GM23338 (cell line): ENCODE results near the gene TPP1. TPM values are rescaled to one million over a fixed set of nuclear protein-coding genes. Genes with fewer than 3 reads are reported as not detected.
A peak's percentile ranks its signal among the peaks of the same experiment; 100 is the strongest.

Experiments used
- ATAC-seq: fragments of 200-7000 bp; cut with Tn5 transposase; 3 replicates; pipeline ENCODE4 v1.9.1; 2020
- DNase-seq: peaks from one replicate; pipeline ENCODE4 v3.0.0-alpha.2; 2015; ENCODE audit warnings: low spot score
- H2AFZ ChIP-seq: fragments of 200-600 bp; sonication (generic); 2 replicates; pipeline ENCODE4 v1.8.0; 2016; ENCODE audit warnings: antibody characterized with exemption, mild to moderate bottlenecking, moderate library complexity
- H3F3A ChIP-seq: fragments of 200-600 bp; sonication (generic); replicated peaks from 2 replicates; pipeline ENCODE4 v1.8.0; 2017; ENCODE audit warnings: antibody characterized with exemption, mixed run types, low read depth
- H3K27ac ChIP-seq: fragments of 200-600 bp; sonication (generic); 2 replicates; pipeline ENCODE4 v1.6.1; 2016; ENCODE audit warnings: low read depth
- H3K27me3 ChIP-seq: fragments of 200-600 bp; sonication (generic); 2 replicates; pipeline ENCODE4 v1.8.0; 2016; ENCODE audit warnings: mild to moderate bottlenecking, mixed run types, moderate library complexity; ENCODE audit not compliant: insufficient read depth
- H3K36me3 ChIP-seq: fragments of 200-600 bp; sonication (generic); 2 replicates; pipeline ENCODE4 v1.8.0; 2016; ENCODE audit warnings: mild to moderate bottlenecking; ENCODE audit not compliant: insufficient read depth
- H3K4me1 ChIP-seq: fragments of 200-600 bp; sonication (generic); 2 replicates; pipeline ENCODE4 v1.8.0; 2016; ENCODE audit warnings: mild to moderate bottlenecking, moderate library complexity; ENCODE audit not compliant: insufficient read depth
- H3K4me2 ChIP-seq: fragments of 200-600 bp; sonication (generic); 2 replicates; pipeline ENCODE4 v1.7.1; 2017; ENCODE audit warnings: mixed run types
- H3K4me3 ChIP-seq: fragments of 200-600 bp; sonication (generic); 2 replicates; pipeline ENCODE4 v1.6.1; 2016; ENCODE audit warnings: mixed run types
- H3K79me2 ChIP-seq: fragments of 200-600 bp; sonication (generic); replicated peaks from 2 replicates; pipeline ENCODE4 v1.8.0; 2017; ENCODE audit warnings: mild to moderate bottlenecking; ENCODE audit not compliant: insufficient read depth
- H3K9me2 ChIP-seq: fragments of 200-600 bp; sonication (generic); 2 replicates; pipeline ENCODE4 v1.8.0; 2017; ENCODE audit not compliant: insufficient read depth
- H4K20me1 ChIP-seq: fragments of 200-600 bp; sonication (generic); replicated peaks from 2 replicates; pipeline ENCODE4 v1.8.0; 2017; ENCODE audit warnings: mild to moderate bottlenecking; ENCODE audit not compliant: insufficient read depth
- H3K27ac Mint-ChIP-seq: 2 replicates; pipeline ENCODE4 v1.8.0; 2020; ENCODE audit warnings: inconsistent platforms, mild to moderate bottlenecking, moderate library complexity, mixed read lengths
- H3K27me3 Mint-ChIP-seq: 3 replicates; pipeline ENCODE4 v1.8.0; 2022; ENCODE audit warnings: low read depth, mild to moderate bottlenecking, moderate library complexity, mixed read lengths, inconsistent platforms; ENCODE audit not compliant: insufficient read depth, poor library complexity
- H3K36me3 Mint-ChIP-seq: 3 replicates; pipeline ENCODE4 v1.8.0; 2021; ENCODE audit warnings: low read depth, mild to moderate bottlenecking, inconsistent platforms, moderate library complexity, mixed read lengths
- H3K4me1 Mint-ChIP-seq: 3 replicates; pipeline ENCODE4 v1.8.0; 2020; ENCODE audit warnings: mild to moderate bottlenecking, inconsistent platforms, mixed read lengths
- H3K4me3 Mint-ChIP-seq: 3 replicates; pipeline ENCODE4 v1.8.0; 2021; ENCODE audit warnings: moderate library complexity, mild to moderate bottlenecking, inconsistent platforms, mixed read lengths
- H3K9me3 Mint-ChIP-seq: 3 replicates; pipeline ENCODE4 v1.8.0; 2020; ENCODE audit warnings: moderate library complexity, mild to moderate bottlenecking, inconsistent platforms, mixed read lengths
- CREB1 ChIP-seq: fragments of 250-450 bp; sonication (Bioruptor Pico); IDR thresholded peaks from 2 replicates; pipeline ENCODE4 v1.5.0; 2020; ENCODE audit warnings: low read depth, mild to moderate bottlenecking, moderate library complexity
- CTCF ChIP-seq, 2 experiments: fragments of 200-600 bp in 1 of 2; sonication (generic) in 1 of 2; conservative IDR thresholded peaks; 2 replicates each; pipeline versions ENCODE4 v1.5.1 to v1.6.1; 2016 to 2017; ENCODE audit warnings: antibody characterized with exemption in 2 of 2, low read depth in 2 of 2, mild to moderate bottlenecking in 2 of 2, moderate library complexity in 1 of 2
- EZH2 ChIP-seq: fragments of 200-600 bp; sonication (generic); IDR thresholded peaks from one replicate; pipeline ENCODE4 v1.8.0; 2017; ENCODE audit warnings: antibody characterized with exemption, mild to moderate bottlenecking, low read depth; ENCODE audit not compliant: unreplicated experiment
- NANOG ChIP-seq: IDR thresholded peaks from 2 replicates; pipeline ENCODE4 v1.6.1; 2016; ENCODE audit warnings: antibody characterized with exemption, borderline replicate concordance
- POLR2AphosphoS5 ChIP-seq: IDR thresholded peaks from 2 replicates; pipeline ENCODE4 v1.6.1; 2016; ENCODE audit warnings: antibody characterized with exemption, low read depth
- REST ChIP-seq: IDR thresholded peaks from one replicate; pipeline ENCODE4 v1.6.1; 2018; ENCODE audit warnings: antibody characterized with exemption; ENCODE audit not compliant: unreplicated experiment
- ZNF331 ChIP-seq: fragments of 250-450 bp; sonication (Bioruptor Pico); IDR thresholded peaks from 2 replicates; pipeline ENCODE4 v1.5.0; 2020; ENCODE audit warnings: low read depth, mild to moderate bottlenecking, moderate library complexity
- polyA plus RNA-seq: library from polyadenylated mRNA; unstranded; fragments of >200 nt; fragmentation: Nextera tagmentation; extraction: Ambion mirVana; gene quantifications from 2 replicates; pipeline ENCODE4 v1.2.1, GENCODE V29; 2016
- total RNA-seq: library from RNA; depleted of rRNA; stranded (reverse); fragments of >200 nt; shearing (Covaris generic); gene quantifications from 2 replicates; pipeline ENCODE4 v1.2.3, GENCODE V29; 2014
- TF ChIP-seq, protein P1 (sequence below): IDR thresholded peaks from 2 replicates; pipeline ENCODE4 v1.6.1; 2016; ENCODE audit warnings: antibody characterized with exemption

The TPP1 gene
- total and polyA plus RNA-seq, 2 experiments from 2014 or later: 21.7 to 49.7 TPM

DNA sequence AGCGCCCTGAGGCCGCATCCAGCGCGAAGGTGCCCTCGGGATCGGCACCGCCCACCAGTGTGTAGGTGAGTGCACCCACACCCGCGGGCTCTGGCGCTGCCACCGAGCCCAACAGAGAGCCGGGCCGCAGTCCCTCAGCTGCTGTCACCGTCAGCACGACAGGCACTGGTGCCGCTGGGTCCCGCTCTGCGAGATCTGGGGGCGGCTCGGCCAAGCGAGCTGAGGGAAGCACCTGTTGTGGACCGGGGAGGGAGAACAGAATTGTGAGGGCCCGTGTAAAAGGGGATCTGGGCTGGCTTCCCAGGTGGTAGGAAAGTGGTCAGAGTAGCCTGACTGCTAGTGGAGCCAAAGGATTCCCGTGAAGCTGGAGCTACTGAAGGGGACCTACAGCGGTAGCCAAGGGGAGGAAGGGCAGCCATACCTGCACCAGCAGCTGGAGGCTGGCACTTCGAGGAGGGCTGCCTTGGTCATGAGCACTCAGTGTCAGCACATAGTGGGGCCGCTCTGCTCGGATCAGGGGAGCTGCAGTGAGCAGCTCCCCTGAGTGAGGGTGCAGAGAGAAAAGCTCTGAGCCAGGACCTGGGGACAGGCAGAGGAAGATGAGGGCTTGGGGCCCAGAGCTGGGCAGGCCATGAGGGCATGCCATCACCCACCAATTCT, 11.5 kb upstream of the TPP1 start:
- no peaks in the 10 kb centered on the region for H3K79me2 ChIP-seq
- H3K27ac ChIP-seq: no peak overlapping the region
- no peaks in the 10 kb centered on the region for H3K36me3 ChIP-seq
- peak overlapping the region; percentile 94 for H2AFZ ChIP-seq
- no peaks in the 10 kb centered on the region for H4K20me1 ChIP-seq
- peaks cover 38% of the 10 kb centered on the region for H3K27me3 Mint-ChIP-seq
- H3F3A ChIP-seq: no peaks in the 10 kb centered on the region; the same call in 1 of the 2 replicates
- no peak for TF ChIP-seq CTCF (conservative IDR thresholded peaks at IDR 0.05; ENCODE audit: low read depth in 2 of 2)
- TF ChIP-seq, protein P1, sequence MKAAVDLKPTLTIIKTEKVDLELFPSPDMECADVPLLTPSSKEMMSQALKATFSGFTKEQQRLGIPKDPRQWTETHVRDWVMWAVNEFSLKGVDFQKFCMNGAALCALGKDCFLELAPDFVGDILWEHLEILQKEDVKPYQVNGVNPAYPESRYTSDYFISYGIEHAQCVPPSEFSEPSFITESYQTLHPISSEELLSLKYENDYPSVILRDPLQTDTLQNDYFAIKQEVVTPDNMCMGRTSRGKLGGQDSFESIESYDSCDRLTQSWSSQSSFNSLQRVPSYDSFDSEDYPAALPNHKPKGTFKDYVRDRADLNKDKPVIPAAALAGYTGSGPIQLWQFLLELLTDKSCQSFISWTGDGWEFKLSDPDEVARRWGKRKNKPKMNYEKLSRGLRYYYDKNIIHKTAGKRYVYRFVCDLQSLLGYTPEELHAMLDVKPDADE: no peak
- H3K4me2 ChIP-seq: peak overlapping the region; percentile 88
- no peaks in the 10 kb centered on the region; the same call in 2 of the 3 replicates for H3K9me3 Mint-ChIP-seq
- H3K36me3 Mint-ChIP-seq: peaks cover 10% of the 10 kb centered on the region; the same call in 2 of the 3 replicates
- H3K9me2 ChIP-seq: no peaks in the 10 kb centered on the region
- peak overlapping the region; percentile 76 for H3K4me3 Mint-ChIP-seq
- no peaks in the 10 kb centered on the region; the same call in 1 of the 2 replicates for H3K4me1 ChIP-seq
- H3K4me3 ChIP-seq: peak overlapping the region; percentile 69
- H3K27me3 ChIP-seq: peaks cover 40% of the 10 kb centered on the region
- DNase-seq (peak; percentile 45), ATAC-seq (peak; percentile 52)
- no peak overlapping the region for H3K27ac Mint-ChIP-seq
- peaks cover 9% of the 10 kb centered on the region for H3K4me1 Mint-ChIP-seq

DNA sequence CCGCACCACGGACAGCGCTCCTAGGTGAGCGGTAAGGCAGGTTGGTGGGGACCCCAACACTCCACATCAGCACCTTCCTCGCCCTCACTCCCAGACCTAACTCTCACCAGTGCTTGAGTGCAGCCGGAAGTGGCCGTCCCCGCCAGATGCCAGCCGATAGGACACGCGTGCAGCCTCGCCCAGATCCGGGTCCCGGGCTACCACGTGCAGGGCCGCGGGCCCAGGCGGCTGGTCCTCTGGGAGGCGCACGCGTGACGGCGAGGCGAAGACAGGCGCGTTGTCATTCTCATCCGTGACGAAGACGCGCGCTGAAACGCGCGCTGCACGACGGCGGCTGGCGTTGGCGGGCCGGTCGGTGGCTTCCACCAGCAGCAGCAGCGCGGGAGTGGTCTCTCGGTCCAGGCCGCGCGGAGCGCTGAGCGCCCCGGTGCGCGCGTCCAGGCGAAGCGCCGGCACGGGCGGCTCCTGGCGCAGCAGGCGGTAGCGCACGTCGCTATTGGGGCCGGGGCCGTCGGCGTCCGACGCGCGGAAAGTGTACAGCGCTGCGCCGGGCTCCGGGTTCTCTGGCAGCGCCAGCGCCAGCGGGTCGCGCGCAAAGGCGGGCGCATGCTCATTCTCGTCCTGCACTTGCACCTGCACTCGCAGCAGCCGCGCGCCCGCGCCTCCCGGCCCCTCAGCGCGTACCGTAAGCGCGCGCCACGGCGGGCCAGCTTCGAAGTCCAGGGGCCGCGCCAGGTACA, 10.8 kb upstream of the TPP1 start:
- H4K20me1 ChIP-seq: no peaks in the 10 kb centered on the region
- no peaks in the 10 kb centered on the region for H3K9me2 ChIP-seq
- no peaks in the 10 kb centered on the region; the same call in 2 of the 3 replicates for H3K9me3 Mint-ChIP-seq
- peak overlapping the region; percentile 94 for H2AFZ ChIP-seq
- peaks cover 10% of the 10 kb centered on the region for H3K36me3 Mint-ChIP-seq
- H3K4me1 Mint-ChIP-seq: peaks cover 9% of the 10 kb centered on the region
- TF ChIP-seq REST (peak; percentile 73), CTCF (conservative IDR thresholded peaks at IDR 0.05; ENCODE audit: low read depth in 2 of 2) (0 out of 4 replicates have a peak, but pooled peaks of 1 of the 2 experiments have one; percentile 0), NANOG (no peak), POLR2AphosphoS5 (peak; percentile 29; the same call in 1 of the 2 replicates), EZH2 (no peak), ZNF331 (CRISPR knock-in tag) (no peak), CREB1 (CRISPR knock-in tag) (peak; percentile 42; the same call in 1 of the 2 replicates)
- peak overlapping the region; percentile 88 for H3K4me2 ChIP-seq
- H3K27ac Mint-ChIP-seq: no peak overlapping the region
- peak overlapping the region; percentile 69 for H3K4me3 ChIP-seq
- H3K79me2 ChIP-seq: no peaks in the 10 kb centered on the region
- H3F3A ChIP-seq: no peaks in the 10 kb centered on the region; the same call in 1 of the 2 replicates
- peak overlapping the region; percentile 76 for H3K4me3 Mint-ChIP-seq
- no peak overlapping the region for H3K27ac ChIP-seq
- ATAC-seq: peak; percentile 81
- DNase-seq: peak; percentile 87
- H3K4me1 ChIP-seq: no peaks in the 10 kb centered on the region; the same call in 1 of the 2 replicates
- no peaks in the 10 kb centered on the region for H3K36me3 ChIP-seq
- H3K27me3 Mint-ChIP-seq: peaks cover 38% of the 10 kb centered on the region
- peaks cover 40% of the 10 kb centered on the region for H3K27me3 ChIP-seq
